Adrenal gland (tissue), 5 donors: ENCODE data around the gene GALE.

Source experiments
- CTCF ChIP-seq, 6 experiments: fragments of 450-650 bp in 4 of 6; fragments of 200-600 bp in 2 of 6; sonication (generic) in 1 of 6; IDR thresholded peaks; 1 replicate in 5 of 6; 2 replicates in 1 of 6; pipeline versions ENCODE4 v1.5.1 to v1.8.0; 2016 to 2021; ENCODE audit warnings: antibody characterized with exemption in 6 of 6, mild to moderate bottlenecking in 2 of 6, moderate library complexity in 1 of 6
- POLR2A ChIP-seq, 2 donors: fragments of 450-650 bp; IDR thresholded peaks; one replicate each; pipeline ENCODE4 v1.6.1; 2017; ENCODE audit warnings: antibody characterized with exemption in 2 of 2, mild to moderate bottlenecking in 2 of 2, moderate library complexity in 1 of 2
- donor health status: DM: no; HTN: no; CAD: no.

GRCh38 chr1:23801338-23801748, 789 bp upstream of the GALE start:
- TF ChIP-seq CTCF (IDR thresholded peaks at IDR 0.05) (no peak), POLR2A (IDR thresholded peaks at IDR 0.05) (no peak)
